HG03342 (cell line): ENCODE results near the gene RNF220.
"Not testable (repeated sequence)": the region's sequence is repeated elsewhere in the genome, so short reads cannot be mapped to it uniquely, and the experiment has no call there.

Source experiments
- ATAC-seq: cut with Tn5 transposase; IDR thresholded peaks from one replicate; pipeline ENCODE4 v1.9.1; 2021; ENCODE audit warnings: mild to moderate bottlenecking, moderate library complexity; ENCODE audit not compliant: unreplicated experiment

RNF220 gene

DNA sequence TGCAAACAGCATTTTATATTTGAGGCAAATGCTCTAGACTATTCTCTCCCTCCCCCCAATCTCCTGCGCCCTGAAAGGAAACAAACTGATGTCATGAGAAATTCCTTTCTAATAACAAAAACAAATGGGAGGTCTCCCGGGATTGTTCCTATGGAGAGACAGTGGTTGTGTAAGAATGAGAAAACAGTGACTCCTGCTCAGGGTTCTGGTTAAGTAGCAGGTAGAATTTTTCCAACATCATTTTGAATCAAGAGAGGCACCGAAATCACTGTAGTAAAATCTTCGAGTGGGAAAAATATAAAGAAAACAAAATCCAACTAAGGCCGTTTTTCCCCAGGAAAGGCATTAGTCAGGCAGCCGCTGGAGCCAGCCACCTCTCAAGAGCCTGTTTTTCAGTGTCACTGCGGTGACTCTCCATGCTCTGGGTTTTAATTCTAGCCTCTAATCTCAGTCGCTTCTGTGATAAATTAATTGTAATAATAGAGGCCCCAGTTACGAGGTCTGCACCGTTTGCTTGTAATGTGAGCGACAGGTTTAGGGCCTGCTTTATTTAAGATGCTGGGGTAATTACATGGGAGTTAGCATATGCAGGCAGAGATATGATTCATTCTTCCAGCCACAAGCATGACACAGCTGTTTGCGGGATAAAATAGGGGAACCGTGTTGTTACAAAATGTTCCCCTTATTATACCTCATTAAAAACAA is 80.3 kb downstream of the RNF220 start:
- no peak for ATAC-seq

DNA sequence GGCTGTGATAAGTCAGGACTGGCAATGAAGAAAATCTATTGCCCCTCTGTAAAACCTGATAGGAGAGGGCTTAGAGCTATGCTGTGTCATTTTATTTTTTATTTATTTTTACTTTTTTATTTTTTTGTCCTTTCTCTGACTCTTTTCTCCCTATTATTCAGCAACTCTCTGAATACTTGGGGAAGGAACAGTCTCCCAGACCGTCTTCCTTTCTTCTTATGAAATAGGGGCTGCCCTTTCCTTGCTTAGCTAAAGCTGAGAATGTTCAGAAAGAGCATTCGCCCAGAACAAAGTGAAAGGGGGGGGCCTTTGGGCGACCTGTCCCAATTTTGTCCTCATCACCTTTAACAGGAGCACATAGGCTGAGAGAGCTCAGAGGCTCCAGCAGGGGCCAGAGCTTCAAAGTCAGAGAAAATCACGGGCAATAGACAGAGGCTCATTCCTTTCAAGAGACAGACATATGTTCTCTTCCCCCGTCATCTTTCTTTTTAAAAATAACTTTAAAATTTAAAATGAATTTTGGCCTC is 80.9 kb downstream of the RNF220 start:
- ATAC-seq: no peak

DNA sequence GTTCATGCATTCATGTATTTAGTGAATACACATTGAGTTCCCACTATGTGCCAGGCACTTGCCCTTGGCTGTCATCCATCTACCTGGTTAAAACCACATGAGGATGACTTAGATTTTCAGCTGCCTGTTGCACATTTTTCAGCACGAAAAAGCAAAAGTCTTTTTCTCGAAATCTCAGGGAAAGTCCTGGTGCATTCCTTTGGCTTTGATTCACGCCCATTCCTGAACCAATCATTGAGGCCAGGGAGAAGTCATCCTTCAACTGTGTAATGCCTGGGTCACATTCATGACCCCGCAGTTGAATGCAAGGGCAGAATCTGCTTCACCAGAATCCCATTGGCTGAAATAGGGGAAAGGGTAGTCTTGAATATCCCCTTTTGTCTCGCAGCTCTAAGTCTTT is 84.4 kb downstream of the RNF220 start:
- ATAC-seq: no peak

DNA sequence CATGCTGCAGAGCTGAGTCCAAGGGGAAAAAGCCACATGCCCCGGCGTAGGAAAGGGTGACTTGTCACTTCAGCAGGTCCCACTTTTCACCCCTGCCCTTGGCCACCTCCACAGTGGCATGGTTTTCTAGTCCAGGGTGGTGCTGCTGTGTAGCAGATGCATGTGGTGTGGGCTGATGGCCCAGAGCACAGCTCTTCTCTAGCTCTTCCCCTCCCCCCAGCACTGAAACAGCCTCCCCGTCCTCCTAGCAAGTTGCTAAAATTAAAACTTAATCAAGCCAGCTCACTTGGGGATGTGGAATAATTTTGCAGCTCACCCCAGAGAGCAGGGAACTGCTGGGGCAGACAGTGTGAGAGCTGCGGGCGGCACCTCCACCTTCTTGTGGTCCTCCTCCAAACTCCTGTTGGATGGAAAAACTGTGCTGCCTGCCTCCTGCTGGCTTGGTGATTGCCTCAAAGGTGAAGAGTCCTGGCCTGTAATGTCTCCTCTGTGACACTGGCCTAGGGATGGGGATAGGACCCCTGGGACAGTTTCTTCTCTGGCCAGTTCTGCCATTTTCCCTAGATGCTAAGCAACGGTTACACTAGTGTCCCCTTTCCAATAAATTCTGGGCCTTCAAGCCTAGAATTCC is 91.6 kb downstream of the RNF220 start:
- no peak for ATAC-seq

DNA sequence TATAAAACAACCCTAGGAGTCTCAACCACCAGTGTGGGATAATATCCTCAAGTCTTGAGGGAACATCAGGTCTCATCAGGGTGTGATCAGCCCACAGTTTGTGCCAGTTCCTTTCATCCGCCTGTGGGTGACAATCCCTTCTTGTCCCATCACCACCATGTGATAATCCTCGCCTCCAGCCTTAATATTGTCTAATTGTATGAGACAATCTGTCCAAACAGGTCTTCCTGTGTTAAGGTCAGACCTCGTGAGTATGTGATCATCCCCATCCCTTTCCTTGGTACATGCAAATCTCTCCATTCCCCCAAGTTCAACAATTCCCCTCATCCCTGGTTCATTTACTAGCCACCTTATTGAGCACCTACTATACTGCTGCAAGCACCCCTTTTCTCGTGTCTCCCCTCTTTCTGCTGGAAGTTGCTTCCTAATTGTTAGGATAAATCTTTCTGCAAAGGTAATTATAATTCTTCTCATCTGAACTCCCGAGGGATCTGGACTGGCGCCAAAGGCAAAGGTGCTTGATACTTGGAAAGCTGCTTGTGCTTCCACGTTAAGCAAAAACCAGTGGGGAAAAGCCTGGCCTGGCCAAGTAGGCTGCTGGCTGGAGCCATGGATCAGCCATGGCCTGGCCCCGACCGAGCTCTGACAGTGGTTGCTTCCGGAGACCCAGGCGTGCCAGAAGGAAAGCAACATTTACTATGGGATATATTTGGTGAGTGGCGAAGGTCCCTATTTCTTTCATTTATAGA is 92.5 kb downstream of the RNF220 start:
- no peak for ATAC-seq

DNA sequence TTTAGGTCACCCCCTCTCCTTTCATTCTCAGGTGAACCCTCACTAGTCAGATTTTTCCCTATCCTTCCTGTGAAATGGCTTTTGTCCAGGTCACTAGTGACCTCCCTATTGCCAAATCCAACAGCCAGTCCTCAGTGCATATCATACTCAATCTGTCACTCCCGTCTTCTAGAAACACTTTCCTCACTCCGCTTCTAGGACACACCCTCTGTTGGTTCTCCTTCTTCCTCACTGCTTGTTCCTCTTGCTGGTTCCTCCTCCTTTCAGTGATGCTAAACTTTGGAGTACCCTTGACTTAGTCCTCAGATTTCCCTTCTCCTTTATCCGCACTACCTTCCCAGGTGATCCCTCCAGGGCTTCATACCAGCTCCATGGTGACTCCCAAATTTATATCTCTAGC is 94.3 kb downstream of the RNF220 start:
- ATAC-seq: no peak

DNA sequence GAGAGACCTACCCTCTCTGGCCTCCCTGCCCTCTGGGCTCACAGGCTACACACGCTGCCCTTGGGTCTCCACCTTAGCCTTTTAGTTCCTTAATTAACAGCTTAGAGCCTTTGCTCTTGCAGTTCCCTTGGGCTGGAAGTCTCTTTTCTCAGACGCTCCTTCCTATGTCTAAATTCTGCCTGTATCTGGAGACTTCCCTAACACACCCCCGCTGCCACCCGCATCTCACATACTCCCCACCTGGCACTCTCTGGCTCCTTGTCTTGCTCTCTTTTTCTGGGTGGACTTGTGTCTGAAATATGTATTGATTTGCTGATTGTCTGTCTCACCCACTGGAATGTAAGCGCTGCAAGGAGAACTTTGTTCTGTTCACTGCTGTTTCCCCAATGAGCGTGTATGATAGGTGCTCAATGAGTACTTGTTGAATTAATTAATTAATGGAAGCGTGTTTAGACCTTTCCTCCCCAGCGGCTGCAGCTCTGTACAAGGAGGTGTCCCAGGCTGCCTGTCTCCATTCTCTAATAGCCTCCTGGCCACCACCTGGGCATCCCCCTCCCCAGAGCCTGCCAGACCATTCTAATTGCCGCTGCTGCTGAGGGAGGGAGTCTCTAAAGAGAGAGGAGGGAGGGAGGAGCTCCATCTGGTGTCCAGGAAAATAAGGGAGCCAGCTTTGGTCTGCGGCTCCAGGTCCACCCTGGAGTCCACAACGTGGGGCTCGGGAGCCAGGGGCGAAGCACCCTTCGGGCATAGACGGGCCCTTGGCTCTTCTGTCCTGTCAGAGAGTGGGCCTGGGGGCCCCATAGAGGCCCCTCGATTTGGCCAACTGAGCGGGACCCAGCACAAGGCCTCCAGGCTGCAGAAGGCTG is 95.4 kb downstream of the RNF220 start:
- no peak for ATAC-seq

DNA sequence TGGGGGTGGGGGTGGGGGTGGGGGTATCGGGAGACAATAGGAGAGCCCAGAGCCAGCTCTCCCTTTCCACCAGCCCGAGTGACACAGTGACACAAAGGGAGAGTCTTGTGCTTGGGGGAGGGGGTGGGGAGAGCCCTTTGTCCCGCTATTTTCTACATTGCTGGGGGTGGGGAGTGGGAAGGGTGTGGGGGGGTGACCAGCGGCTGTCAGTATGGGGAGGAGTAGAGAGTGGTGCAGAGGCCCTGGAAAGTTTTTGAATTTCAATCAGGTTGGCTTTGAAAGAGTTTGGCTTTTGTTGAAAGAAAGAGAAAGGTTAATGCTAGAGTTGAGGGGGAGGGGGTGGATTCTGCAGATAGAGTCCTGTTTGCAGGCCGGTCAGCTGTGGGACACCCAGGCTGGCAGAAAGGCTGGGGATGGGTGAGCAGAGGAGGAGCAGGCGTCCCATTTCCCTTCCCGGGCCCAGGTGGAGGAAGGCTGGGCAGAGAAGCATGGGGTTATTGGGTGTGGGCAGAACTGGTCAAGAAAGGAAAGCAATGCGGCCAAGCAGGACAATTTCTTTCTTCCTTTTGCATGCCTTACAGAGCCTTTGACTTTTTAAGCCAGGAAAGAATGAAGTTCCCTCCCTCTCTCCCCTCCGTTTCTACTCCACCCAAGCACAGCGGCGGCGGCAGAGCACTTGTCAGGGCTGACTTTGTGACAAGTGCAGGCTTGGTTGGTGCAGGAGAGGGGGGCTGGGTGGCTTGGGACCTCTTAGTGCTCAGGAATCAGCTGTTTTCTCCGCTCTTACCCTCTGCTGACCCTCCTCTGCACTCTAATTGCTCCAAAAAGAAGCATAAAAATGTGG is 96.2 kb downstream of the RNF220 start:
- ATAC-seq: no peak

DNA sequence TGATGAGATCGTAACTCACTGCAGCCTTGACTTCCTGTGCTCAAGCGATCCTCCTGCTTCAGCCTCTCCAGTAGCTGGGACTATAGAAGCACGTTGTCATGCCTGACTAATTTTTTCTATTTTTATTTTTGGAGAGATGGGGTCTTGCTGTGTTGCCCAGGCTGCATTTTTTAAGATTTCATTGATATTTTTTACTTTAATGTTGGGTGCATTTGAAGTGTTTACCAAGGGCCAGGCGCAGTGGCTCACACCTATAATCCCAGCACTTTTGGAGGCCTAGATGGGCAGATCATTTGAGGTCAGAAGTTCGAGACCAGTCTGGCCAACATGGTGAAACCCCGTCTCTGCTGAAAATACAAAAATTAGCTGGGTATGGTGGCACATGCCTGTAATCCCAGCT is 97.8 kb downstream of the RNF220 start:
- ATAC-seq: not testable (repeated sequence)

DNA sequence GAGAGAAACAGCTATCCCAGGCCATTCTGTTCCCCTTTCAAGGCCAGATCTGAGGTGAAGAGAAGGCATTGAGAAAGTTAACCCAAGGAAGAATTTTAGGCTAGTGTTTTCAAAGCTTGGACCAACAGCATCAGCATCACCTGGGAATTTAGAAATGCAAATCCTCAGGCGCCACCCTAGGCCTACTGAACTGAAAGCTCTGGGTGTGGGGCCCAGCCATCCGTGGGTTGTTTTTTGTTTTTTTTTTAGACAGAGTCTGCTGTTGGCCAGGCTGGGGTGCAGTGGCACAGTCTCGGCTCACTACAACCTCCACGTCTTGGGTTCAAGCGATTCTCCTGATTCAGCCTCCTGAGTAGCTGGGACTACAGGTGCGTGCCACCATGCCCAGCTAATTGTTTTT is 98.6 kb downstream of the RNF220 start:
- no peak for ATAC-seq

DNA sequence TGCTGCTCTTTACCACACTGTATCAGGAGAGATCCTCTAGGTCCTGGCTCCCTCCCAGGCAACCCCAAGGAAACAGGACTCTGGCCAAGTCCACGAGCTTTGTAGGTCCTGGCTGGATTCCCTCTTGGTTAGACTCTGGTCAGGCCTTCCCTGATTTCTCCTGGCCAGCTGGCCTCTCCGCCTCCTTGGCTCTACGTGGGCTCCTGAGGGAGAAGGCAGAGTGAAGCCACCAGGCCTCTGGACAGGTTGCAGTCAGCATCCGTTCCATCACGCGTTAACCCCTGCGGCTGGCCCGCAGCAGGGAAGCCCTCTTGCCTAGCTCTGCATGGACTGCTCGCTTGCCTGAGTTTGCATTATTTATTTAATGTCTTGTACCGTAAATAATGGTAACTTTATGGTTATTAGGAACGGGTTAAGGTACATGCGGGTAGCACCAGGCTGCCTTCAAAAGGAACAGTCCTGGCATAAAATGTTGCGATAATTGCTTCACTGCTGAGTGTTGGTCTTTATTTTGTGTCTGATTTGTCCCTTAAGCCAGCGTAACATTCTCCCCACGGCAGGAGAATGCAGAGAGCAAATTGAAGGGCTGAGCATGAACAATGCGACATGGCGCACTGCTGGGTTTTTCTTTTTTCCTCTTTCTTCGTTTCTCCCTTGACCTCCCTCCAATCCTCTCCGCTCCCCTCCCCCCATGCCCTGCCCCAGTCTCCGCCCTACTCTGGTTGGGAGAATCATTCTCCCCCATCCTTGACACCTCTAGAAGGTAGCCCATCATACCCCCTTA is 100.3 kb downstream of the RNF220 start:
- no peak for ATAC-seq

DNA sequence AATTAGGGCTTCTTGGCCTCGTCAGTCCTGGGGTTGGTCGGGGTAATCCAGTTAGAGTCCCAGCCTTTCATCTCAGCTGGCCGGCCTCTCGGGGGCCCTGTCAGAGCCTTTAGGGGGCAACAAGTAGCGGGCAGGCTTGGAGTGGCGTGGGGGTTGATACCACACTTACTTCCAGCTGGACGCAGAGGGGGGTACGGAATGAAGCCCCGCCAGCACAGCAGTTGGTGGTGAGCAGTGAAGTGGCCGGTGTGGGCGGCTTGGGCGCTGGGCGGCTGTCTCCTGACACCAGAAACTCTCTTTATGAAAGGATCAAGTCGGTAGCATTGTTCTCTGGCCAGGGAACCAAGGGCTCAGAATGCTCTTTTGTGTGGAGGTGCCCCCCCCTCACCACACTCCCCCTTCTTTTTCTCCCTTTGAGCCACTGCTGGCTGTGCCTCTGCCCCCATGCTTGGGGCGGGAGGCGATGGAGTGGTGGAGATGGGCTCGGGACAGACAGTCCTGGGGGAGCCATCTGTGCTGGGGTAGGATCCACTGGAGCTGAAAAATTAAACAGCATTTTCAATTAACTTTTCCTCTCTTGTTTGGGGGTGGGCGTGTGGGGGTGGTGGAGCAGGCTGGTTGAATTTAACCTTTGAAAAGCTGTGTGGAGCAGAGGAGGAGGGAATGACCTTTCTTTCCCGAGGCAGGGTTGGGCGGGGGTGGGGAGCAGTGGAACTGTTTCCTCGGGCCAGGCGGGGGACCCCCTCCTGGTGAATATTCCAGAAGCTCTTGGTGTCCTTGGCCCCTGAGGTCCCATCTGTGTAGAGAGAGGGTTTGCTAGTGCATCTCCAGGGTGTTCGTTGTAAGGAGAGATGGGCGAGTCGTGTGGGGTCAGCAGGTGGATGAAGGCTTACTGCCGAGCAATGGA is 102.7 kb downstream of the RNF220 start:
- ATAC-seq: no peak

DNA sequence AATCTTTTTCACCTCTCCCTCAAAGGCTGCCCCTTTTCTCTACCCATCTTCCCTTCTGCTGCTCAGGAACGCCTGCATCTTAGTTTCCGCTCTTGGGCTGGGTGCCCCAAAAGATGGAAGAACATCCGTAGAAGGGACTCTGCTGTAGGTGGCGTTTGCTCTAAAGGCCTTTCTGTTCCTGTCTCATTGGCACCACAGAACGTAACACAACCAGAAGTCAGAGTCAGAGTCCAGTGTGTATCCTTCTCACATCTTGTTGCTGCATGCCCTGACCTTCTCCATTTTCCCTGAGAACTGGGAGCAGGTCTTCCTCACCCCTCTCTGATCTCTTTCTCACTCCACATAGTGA is 103.3 kb downstream of the RNF220 start:
- ATAC-seq: no peak

DNA sequence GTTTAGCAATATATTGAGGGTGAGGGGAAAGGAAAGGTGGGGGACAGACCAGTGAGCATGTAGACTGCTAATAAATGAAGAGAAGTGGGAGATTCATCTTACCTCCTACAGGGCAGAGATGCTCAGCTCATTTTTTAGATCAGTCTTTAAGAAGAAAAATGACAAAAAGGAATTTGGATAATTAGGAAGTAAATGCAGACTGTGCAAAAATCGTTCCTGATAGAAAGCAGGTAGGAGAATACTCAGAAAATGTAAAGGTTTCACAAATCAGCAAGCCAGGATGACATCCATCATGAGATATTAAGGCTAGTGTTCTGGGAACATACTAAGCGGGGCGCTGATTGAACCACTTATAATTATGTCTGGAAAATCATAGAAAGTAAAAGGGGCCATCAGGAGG is 106.3 kb downstream of the RNF220 start:
- no peak for ATAC-seq

DNA sequence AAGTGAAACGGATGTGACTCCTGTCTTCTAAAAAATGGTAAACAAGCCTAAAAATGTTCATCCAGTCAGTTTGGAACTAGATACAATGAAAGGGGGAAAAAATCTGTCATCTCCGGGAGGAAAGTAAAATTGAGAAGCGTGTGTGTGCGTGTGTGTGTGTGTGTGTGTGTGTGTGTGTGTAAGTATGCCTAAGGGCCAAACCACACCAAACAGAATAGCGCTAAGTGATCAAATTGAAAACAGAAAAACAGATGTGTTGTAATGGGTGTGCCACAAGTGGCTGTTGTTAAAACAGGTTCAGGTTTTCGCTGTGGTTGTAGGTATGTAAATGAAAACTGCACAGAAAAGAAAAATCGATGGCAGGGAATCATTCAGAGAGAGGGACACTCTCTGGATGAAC is 106.7 kb downstream of the RNF220 start:
- no peak for ATAC-seq

DNA sequence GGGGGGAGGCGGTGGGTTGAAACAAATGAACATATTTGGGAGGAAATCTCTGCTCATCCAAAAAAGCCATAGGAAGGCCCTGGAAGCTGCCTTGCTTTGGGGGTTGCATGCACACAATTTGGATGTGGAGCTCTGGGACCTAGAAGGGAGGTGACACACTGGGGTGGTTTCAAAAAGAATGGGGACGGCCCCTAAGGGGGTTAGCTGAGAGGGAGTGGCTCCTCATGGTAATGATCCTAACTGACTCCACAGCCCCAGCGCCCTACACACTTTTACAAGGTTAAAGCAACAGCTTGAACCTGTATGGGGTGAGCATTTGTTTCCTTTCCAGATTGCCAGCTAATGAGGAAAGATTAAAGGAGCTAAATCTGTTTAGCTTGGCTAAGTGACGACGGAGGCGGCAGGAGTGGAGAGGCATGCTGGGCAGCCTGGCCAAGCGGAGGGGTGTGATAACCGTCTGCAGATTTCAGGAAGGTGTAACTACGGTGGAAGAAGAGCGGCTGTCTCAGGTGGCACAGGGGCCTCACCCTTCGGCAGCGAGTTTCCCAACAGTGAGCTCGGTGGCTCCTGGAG is 107.3 kb downstream of the RNF220 start:
- ATAC-seq: no peak

DNA sequence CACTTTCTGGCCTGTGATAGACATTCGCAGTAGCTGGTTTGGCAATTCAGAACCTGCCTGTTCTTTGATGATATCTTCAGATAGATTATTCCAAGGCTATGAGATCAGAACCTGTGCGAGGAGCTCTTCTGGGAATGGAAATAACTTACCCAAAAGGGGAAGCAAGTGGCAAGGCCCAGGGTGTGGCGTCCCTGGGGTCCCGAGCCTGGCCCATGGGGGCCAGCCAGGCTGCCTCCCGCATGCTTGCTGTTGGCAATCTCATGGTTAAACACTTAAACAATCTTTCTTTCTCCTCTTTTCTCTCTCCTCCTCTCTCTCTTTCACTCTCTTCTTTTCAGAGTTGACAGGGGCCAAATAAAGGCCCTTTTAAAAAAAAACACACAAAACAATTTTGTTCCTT is 108.1 kb downstream of the RNF220 start:
- ATAC-seq: no peak

DNA sequence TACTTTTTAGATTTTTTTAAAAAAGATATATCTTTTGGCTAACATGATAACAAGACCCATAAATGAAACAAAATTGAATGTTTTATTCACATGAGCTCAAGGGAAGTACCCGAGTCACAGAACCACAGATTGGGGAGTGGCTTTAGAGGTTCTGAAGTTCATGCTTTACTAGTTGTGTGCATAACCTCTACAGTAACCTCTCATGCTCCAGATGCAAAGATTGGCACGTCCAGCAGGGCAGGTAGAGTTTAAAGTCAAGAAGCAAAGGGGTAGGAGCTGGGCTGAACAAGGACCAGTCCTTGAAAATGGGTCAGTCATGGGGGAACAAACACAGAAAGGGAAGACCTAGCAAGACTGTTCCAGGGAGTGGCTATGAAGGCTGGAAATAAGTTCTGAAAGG is 109.6 kb downstream of the RNF220 start:
- ATAC-seq: no peak
